ENCODE results near the gene S100A10.

DNA sequence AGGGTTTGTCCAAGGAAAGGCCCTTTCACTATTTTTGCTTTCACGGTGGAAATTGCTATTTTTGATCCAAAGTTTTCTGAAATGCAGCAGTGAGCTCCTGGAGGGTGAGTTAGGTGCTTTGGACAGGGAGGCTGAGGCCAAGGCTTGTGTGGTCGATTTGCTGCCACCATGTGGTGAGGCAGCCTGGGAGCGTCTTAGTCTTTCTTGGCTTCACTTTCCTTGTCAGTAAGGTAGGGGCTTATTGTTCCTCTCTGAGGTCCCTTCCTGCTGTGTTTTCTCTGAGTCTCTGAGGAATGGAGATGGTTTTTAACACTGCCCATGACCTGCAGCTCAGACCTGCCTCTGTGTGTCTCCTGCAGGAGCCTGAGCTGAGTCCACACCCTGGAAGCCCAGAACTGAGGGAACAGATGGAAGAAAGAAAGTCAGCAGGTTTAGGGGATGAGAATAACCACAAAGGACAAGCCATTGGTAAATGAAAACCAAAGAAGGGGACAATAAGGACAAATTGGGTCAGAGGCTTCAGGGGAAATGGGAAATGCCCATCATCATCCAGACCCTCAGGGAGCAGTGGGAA, 20.1 kb upstream of the S100A10 start:
- no peak for TF ChIP-seq POLR2AphosphoS5 (IDR thresholded peaks at IDR 0.05)
- TF ChIP-seq, protein P1, sequence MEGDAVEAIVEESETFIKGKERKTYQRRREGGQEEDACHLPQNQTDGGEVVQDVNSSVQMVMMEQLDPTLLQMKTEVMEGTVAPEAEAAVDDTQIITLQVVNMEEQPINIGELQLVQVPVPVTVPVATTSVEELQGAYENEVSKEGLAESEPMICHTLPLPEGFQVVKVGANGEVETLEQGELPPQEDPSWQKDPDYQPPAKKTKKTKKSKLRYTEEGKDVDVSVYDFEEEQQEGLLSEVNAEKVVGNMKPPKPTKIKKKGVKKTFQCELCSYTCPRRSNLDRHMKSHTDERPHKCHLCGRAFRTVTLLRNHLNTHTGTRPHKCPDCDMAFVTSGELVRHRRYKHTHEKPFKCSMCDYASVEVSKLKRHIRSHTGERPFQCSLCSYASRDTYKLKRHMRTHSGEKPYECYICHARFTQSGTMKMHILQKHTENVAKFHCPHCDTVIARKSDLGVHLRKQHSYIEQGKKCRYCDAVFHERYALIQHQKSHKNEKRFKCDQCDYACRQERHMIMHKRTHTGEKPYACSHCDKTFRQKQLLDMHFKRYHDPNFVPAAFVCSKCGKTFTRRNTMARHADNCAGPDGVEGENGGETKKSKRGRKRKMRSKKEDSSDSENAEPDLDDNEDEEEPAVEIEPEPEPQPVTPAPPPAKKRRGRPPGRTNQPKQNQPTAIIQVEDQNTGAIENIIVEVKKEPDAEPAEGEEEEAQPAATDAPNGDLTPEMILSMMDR (IDR thresholded peaks at IDR 0.05; ENCODE audit: poor library complexity, severe bottlenecking), result no peak
- no peak for TF ChIP-seq EZH2 (IDR thresholded peaks at IDR 0.05; ENCODE audit: borderline replicate concordance, insufficient read depth, low read length, poor library complexity, severe bottlenecking)
- no peak for TF ChIP-seq EP300 (conservative IDR thresholded peaks at IDR 0.05; ENCODE audit: poor library complexity, severe bottlenecking)
- TF ChIP-seq TAF1 (IDR thresholded peaks at IDR 0.05; ENCODE audit: low read depth), result no peak
- no peak for TF ChIP-seq SMC3 (conservative IDR thresholded peaks at IDR 0.05; ENCODE audit: poor library complexity)
- TF ChIP-seq, protein P2, sequence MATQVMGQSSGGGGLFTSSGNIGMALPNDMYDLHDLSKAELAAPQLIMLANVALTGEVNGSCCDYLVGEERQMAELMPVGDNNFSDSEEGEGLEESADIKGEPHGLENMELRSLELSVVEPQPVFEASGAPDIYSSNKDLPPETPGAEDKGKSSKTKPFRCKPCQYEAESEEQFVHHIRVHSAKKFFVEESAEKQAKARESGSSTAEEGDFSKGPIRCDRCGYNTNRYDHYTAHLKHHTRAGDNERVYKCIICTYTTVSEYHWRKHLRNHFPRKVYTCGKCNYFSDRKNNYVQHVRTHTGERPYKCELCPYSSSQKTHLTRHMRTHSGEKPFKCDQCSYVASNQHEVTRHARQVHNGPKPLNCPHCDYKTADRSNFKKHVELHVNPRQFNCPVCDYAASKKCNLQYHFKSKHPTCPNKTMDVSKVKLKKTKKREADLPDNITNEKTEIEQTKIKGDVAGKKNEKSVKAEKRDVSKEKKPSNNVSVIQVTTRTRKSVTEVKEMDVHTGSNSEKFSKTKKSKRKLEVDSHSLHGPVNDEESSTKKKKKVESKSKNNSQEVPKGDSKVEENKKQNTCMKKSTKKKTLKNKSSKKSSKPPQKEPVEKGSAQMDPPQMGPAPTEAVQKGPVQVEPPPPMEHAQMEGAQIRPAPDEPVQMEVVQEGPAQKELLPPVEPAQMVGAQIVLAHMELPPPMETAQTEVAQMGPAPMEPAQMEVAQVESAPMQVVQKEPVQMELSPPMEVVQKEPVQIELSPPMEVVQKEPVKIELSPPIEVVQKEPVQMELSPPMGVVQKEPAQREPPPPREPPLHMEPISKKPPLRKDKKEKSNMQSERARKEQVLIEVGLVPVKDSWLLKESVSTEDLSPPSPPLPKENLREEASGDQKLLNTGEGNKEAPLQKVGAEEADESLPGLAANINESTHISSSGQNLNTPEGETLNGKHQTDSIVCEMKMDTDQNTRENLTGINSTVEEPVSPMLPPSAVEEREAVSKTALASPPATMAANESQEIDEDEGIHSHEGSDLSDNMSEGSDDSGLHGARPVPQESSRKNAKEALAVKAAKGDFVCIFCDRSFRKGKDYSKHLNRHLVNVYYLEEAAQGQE (IDR thresholded peaks at IDR 0.05; ENCODE audit: borderline replicate concordance), result no peak
- TF ChIP-seq MXI1 (conservative IDR thresholded peaks at IDR 0.05; ENCODE audit: poor library complexity, severe bottlenecking), result no peak
